ENCODE measurements around the gene THSD4.

The THSD4 gene

GRCh38 chr15:71334873-71335272 lies 219.6 kb downstream of the THSD4 start:
- DNase-seq, result no peak

DNA sequence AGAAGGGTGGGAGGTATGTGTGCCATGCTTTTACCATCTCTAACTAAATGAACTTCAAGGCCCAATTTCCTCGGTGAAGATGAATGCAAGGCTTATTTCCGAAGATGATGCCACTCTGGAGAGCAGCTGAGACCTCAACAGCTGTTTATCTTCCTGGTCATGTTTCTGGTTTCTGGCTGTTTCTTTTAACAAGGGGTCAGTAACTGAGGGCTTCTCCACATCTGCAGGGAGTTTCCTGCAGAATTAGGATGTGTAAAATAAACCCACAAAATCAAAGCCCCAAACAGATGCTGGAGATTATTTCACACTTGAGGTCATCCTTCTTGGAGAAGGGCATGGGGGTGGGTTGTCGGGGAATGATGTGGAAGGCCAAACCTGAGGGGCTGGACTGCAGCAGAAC lies 220.3 kb downstream of the THSD4 start:
- DNase-seq, result no peak

GRCh38 chr15:71336671-71337070 lies 221.4 kb downstream of the THSD4 start:
- DNase-seq, result no peak

DNA sequence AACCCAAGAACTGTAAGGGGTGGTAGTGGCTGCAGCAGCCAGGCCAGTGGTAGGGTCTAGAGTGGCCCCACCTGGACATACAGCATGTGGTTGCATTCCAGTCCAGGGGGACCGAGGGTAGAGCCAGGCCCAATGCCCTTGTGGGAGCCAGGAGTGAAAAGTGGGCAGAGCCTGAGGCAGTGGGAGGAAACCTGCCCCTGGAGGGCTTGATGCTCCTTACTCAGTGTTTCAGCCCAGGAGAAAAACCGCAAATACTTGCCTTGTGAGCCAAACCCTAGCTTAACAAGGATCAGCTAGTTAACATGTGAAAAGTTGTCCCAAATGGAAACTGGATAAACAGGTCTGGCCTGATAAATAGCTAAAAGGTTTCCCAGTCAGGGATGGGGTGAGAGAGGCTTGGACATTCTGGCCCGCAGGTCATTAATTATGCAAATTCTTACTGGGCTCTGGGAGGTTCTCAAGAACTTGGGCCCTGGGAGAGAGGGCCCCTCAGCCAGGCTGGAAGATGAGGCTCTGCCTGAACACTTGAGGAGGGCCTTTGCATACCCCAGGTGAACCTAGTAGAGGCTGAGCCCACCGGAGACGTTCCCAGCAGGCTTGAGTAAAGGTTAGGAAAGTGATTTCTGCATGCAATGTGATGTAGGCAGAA lies 222.1 kb downstream of the THSD4 start:
- no peak for DNase-seq

- DNase-seq, result no peak
Measured at GRCh38 chr15:71338265-71338664, 223.0 kb downstream of the THSD4 start.

DNA sequence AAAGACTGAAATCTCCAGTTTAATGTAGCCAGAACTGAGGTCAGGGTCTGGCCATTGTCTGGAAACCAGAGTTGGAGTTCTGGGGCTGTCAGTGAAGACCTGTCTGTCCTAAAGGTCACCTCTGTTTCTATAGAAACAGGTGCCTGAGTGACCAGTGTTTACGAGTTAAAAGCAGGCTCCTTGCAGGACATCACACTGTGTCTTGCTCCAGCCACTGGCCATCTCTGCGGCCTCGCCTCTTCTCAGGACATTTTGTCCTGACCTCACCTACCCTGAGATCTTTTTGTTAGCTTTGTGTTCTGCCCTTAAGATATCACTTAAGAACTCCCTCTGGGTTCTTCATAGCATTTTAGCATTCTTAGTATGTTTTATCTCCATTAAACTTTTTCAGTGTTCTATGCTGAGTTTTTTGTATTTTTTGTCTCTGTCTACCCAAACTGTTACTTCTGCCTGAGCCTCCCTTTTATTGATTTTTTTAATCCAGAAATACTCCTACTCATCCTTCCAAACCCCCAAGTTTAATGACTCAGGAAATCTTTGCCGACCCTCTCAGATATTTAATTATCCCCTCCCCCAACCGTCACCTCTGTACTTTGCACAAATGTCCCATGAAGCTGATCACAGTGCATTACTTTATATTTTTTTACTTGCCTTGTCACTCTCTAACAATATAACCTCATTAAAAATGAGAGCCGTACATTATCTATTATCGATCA lies 223.7 kb downstream of the THSD4 start:
- no peak for DNase-seq

GRCh38 chr15:71341811-71342550 lies 226.7 kb downstream of the THSD4 start:
- DNase-seq, result no peak

GRCh38 chr15:71342658-71343057 lies 227.4 kb downstream of the THSD4 start:
- no peak for DNase-seq

DNA sequence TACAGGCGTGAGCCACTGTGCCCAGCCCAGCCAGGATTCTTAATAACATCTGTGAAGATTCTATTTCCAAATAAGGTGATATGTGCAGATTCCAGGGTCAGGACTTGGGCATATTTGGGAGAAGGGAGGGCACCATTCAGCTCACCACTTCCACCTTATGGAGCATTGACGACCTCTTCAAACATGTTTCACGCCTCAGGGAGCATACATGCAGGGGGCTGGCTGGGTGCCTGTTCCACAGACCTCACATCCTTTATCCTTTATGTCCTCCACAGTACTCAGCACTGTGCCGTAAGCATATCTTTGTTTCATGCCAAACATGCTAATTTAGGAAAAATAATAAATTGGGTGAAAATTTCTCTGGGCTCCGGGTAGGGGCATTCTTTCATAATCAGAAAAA lies 229.0 kb downstream of the THSD4 start:
- DNase-seq, result no peak

DNA sequence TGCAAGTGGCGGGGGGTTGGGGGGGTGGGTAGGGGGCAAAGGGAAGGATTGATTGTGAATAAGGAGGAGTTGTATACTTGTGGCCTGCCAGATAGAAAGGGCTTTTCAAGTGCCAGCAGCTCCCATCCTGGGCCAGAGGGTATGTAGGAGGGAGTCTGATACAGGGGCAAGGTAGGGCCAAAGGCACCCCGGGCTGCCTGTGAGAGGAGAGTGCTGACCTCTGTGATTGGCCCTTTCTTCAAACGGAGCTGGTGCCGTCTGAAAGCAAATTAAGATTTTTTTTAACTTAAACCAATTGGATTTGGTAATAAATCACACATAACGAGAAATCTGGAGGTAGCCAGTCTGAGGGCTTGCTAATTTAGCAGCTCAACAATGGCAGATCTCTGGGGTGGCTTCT lies 229.9 kb downstream of the THSD4 start:
- DNase-seq, result no peak

DNA sequence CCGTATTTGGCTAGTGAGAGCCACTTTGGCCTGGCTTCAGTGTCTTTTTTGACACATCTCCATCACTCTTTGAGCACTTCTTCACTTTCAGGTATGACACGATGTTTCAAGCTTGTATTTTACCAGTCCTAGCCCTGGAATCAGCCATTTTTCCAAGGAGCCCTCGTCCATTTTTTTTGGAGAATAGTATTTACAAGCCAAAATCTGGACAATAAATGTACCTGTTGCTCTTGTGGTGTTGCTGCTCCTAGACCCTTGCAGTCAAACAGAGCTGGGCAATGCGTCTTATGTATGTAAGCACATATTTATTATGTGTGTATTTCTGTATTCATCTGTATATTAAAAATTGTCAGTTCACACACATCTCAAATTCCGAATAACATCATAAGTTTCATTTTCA lies 231.2 kb downstream of the THSD4 start:
- DNase-seq, result no peak

- no peak for DNase-seq
Measured at GRCh38 chr15:71348597-71348996, 233.3 kb downstream of the THSD4 start.

- no peak for DNase-seq
Measured at GRCh38 chr15:71349336-71349735, 234.1 kb downstream of the THSD4 start.

DNA sequence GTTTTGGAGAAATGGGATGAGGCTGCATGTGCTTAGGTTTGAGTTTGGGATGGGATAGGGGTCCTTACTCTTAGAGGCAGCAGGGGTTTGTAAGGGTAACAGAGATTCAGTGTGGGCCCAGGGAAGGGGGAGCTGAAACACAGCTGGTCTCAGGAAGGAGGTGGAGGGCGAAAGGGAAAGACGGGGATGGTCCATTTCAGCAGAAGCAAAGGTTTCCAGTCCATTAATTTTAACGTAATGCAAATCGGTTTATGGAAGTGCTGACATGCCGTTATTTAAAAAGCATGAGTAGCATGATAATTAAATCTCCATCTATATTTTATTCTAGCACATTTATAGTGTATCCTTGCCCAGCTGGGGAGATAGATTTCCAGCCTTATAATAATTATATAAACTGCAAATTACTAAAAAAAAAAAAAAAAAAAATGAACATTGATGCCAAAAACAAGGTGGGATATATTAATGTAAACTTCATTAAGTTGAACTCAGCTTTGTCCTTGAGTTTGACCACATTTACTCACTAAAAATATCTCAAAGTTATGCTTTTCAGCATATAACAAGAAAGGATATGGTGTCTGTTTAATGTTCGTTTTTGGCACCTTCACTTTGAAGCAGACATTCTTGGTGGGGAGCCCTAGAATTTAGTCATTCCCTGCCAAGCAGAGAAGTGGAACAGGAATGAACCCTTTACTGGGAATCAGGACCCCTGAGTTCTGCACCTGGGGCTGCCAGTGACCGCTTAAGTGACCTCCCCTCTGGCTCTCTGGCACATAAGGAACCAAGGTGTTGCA lies 234.7 kb downstream of the THSD4 start:
- DNase-seq, result no peak

DNA sequence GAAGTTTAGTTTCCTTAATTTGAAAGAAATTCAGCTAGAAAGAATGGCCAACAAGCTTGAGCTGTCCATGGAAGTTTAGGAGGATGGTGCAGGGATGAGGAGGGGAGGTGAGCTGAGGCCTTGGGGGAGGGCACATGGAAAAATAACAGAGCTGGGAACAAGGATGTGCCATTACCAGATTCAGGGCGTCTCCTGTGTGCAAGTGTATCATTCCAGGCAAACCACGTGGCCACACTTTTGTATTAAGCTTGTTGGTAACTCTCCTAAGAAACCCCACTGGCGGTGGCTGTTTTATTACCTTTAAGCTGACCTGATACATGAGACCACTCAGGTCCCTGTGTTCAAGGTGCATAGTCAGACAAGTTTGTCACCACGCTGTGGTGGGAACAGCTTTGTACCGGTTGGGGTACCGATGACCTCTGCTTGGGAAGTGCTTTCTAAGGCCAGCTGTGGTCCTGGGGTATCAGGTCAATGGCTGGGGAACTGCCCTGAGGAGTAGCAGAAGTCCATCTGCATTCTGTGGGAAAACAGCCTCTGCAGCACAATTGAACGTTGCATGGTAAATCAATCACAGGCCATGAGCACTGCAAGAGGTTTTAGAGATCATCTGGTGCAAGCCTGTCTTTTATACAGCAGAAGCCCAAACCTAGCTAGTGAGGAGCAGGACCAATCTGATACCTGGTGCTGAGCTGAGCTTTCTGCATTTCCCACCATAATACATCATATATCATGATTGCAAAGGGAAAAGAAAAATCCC lies 235.5 kb downstream of the THSD4 start:
- DNase-seq, result no peak

- DNase-seq, result no peak
Measured at GRCh38 chr15:71352125-71352524, 236.9 kb downstream of the THSD4 start.

DNA sequence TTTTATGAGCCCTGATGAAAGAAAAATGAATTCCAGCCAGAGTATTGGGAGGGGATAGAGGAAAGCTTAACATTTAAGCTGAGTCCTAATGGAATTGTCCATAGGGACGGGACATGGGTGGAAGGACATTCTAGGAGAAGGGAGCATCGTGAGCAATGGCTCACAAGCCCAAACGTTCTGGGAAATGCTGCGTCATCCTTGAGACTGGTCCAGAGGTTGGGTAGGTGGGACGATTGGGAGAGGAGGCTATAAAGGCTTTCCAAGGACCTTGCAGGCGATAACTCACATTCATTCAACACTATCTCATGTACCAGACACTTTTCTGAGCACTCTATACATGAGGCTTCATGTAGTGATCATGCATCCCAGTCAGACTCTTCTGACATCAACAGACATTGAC lies 237.5 kb downstream of the THSD4 start:
- DNase-seq, result no peak

GRCh38 chr15:71353171-71353570 lies 237.9 kb downstream of the THSD4 start:
- no peak for DNase-seq

- DNase-seq, result no peak
Measured at GRCh38 chr15:71355268-71355667, 240.0 kb downstream of the THSD4 start.

DNA sequence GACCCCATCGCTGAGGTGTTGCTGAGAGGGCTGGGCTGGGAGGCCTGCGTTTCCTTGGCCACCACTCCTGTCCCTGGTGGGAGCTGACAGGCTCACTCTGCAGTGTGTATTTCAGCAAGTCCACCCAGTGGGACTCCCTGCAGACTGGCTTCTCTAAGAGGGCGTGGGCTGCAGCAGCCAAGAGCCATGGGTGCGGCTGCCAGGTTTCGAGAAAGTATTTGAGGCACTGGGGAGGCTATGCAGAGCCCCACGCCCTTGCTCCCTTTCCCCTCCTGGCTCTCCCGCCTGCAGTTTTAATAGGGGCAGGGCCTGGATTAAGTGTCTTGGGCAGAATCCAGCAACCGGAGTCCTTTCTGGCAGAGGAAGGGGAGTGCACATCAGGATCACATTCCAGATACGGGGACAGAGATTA lies 242.1 kb downstream of the THSD4 start:
- no peak for DNase-seq

DNA sequence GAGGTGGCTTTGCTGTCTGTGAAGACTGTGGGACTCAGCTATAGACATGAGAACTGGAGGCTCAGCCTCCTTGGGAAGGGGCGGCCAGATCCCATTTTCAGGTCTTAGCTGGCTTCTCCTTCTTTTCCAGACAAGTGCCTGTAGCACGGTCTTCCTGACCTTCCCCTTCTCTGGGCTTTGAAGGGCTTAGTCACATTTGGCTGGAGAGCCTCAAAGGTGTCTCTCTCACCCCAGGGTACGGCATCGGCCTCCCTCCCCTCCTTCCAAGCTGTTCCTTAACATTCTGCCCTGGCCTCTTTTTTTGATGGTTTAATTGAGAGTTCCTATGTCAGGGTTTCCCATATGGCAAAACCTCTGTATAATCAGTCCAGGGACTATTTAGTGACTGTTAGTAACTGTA lies 242.7 kb downstream of the THSD4 start:
- no peak for DNase-seq

DNA sequence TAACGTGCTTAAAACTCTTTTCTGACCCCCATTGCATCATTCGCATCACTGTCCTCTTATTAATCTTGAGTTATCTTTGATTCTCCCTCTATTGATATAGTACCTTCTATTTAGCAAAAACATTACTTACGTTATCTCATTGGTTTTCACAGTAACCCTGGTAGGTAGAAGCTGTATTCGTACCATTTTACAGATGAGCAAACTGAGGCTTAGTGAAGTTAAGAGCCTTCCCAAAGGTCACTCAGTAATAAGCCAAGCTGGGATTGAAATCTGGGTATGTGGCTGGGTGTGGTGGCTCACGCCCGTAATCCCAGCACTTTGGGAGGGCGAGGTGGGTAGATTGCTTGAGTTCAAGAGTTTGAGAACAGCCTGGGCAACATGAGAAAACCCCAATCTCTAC lies 244.0 kb downstream of the THSD4 start:
- no peak for DNase-seq

DNA sequence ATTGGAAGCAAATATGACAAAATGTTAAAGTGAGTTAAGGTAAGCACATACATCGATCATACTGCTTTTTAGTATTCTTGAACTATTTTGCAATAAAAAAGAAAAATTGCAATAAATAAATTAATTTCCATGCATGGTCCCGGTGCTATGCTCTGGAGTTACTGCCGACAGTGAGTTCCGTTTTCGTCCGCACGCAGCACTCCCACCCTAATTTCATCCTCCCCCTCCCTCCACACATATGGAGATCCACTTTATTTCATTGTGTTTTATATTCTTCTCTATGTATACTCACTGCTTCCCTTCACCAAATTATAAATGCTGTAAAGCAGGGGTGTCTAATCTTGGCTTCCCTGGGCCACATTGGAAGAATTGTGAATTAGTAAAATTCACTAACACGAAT lies 247.3 kb downstream of the THSD4 start:
- no peak for DNase-seq

Measured in CD4-positive, alpha-beta T cell treated with Interleukin-4 for 1 hour (primary cell).